ENCODE results near the gene CUBN.

Gene CUBN

DNA sequence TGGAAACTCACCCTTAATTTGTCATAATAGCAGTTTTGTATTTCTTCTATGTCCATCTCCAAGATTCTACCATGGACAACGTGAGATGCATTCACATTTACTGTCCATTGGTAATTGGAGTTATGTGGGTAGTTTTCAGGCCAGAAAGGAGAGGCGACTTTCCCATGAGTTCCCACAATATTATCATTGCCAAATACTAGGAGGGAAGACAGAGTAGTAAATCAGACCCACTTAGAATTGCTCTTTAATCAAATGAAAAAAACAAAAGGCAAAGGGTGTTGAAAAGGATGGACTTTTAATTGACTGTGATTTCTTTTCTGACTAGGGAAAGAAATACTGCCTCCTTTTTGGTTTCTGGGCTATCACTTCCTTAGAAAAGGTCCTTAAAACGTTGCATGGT is 190.7 kb downstream of the CUBN start:
- DNase-seq (ENCODE audit: low read depth) = no peak
- TF ChIP-seq, protein P1, sequence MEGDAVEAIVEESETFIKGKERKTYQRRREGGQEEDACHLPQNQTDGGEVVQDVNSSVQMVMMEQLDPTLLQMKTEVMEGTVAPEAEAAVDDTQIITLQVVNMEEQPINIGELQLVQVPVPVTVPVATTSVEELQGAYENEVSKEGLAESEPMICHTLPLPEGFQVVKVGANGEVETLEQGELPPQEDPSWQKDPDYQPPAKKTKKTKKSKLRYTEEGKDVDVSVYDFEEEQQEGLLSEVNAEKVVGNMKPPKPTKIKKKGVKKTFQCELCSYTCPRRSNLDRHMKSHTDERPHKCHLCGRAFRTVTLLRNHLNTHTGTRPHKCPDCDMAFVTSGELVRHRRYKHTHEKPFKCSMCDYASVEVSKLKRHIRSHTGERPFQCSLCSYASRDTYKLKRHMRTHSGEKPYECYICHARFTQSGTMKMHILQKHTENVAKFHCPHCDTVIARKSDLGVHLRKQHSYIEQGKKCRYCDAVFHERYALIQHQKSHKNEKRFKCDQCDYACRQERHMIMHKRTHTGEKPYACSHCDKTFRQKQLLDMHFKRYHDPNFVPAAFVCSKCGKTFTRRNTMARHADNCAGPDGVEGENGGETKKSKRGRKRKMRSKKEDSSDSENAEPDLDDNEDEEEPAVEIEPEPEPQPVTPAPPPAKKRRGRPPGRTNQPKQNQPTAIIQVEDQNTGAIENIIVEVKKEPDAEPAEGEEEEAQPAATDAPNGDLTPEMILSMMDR (IDR thresholded peaks at IDR 0.05; ENCODE audit: insufficient read depth, low read depth, low read length, missing control alignments) = no peak
- no peak overlapping the region for H3K4me3 ChIP-seq (ENCODE audit: low read depth, low read length)

DNA sequence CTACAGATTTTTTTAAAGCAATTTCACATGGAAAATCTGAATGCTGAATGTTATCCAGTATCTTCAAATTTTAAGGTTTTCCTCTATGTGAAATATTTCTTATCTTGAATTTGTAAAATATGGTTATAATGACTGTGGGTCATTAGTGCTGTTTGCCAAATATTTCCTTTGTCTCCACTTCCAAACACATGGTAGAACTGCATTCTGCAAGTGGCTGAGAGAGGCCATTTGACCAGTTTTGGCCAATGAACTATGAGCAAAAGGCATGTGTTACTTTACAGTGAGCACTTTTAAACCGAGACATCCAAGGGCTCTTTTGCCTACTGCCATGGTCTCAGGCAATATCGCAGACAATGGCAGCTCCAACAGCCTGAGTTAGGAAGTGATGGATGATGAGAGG is 195.2 kb downstream of the CUBN start:
- no peak for DNase-seq (ENCODE audit: low read depth)

DNA sequence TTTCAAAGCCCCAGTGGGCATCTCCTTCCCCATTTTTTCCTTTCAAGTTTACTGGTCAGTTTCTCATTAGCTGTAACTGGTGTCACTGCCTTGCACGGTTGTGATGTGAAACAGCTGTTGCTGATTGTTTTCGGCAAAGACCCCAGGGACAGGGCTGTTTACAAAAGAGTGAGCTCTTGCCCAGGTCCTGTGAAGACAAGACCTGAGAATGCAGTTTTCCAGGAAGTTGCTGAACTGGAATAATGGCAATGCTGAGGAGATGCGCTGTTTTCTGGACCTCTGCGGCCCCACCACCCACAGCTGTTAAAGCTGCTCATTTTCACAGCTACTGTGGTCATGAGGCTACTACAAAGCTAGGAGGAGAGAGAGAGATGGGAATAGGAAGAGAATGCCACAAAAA is 195.8 kb downstream of the CUBN start:
- no peak for DNase-seq (ENCODE audit: low read depth)
- no peak overlapping the region for H3K4me3 ChIP-seq (ENCODE audit: low read depth, low read length)
- TF ChIP-seq, protein P1 (IDR thresholded peaks at IDR 0.05; ENCODE audit: insufficient read depth, low read depth, low read length, missing control alignments) = no peak

More for the DNA sequence above, 195.2 kb downstream of the CUBN start:
- no peak overlapping the region for H3K4me3 ChIP-seq (ENCODE audit: low read depth, low read length)
- TF ChIP-seq, protein P1 (IDR thresholded peaks at IDR 0.05; ENCODE audit: insufficient read depth, low read depth, low read length, missing control alignments) = no peak

DNA sequence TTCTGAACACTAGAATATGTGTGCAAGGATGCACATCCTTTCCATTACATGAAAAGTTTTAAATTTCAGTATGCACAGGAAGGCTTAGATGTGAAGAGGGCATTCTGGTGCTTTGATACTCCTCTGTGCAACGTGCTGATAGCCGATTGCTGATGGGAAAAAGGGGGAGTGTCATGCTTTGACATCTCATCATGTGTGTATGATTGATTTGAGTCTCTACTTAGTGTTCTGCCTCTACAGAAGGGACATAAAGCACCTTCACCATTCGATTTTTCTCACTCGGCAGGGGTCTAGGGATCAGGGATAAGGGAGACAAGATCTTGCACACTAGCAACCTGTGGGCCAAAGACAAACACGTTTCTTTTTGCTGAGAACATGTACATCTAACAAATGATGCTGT is 197.7 kb downstream of the CUBN start:
- DNase-seq (ENCODE audit: low read depth) = no peak
- no peak overlapping the region for H3K4me3 ChIP-seq (ENCODE audit: low read depth, low read length)
- TF ChIP-seq, protein P1 (IDR thresholded peaks at IDR 0.05; ENCODE audit: insufficient read depth, low read depth, low read length, missing control alignments) = no peak

DNA sequence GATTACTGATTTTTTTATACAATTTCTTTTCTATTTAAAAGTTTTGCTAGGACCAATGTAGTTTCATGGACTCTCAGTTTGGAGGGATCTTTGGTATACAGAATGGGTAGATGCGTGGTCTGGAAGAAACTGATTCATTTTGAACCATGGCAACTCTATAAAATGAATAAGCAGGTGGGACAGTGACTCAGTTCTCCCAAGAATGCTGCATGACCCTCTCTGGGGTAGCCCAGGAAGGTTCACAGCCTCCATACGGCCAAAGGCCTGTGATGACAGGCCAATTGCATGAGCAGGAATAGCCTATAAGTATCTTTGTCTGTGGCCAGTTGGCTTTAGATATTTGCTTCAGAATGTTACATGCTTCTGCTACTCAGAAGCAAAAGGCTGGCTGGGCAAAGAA is 199.1 kb downstream of the CUBN start:
- TF ChIP-seq, protein P1 (IDR thresholded peaks at IDR 0.05; ENCODE audit: insufficient read depth, low read depth, low read length, missing control alignments) = no peak
- H3K4me3 ChIP-seq (ENCODE audit: low read depth, low read length) = no peak overlapping the region
- no peak for DNase-seq (ENCODE audit: low read depth)

DNA sequence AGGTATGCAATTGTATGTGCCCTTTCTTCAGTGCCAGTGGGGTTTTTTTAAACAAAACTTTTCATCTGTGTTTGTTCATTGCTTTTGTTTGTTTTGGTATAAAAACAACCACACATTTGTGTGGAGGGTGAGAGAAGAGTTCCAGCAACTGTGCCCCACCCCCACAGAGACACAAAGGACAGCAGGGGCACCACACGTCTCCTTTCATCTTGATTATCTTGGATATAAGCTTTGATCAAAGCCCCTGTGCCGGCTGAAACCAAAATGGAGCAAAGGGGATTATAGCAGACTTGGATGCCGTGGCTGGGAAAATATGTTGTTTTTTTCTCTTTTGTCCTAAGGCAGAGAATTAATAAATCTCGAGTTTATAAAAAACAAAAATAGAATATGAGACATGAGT is 200.5 kb downstream of the CUBN start:
- no peak overlapping the region for H3K4me3 ChIP-seq (ENCODE audit: low read depth, low read length)
- DNase-seq (ENCODE audit: low read depth) = no peak
- TF ChIP-seq, protein P1 (IDR thresholded peaks at IDR 0.05; ENCODE audit: insufficient read depth, low read depth, low read length, missing control alignments) = no peak

DNA sequence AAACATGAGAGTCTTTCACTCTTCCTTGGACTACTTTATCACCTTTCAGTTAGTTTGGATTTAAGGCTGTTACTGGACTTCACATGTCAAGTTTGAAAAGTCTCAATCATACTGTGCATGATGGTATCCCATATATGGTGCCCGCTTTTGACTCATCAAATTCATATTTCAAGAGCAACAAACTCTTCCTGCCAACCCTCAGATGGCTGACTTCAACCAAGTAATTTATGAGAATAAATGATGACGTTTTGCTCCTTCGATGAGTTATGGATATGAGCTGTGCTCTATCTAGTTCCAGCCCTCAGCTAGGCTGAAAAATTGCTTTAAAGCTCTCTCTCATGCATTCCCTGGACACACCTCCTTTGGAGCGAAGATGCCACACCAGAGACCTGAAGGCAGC is 202.1 kb downstream of the CUBN start:
- TF ChIP-seq, protein P1 (IDR thresholded peaks at IDR 0.05; ENCODE audit: insufficient read depth, low read depth, low read length, missing control alignments) = no peak
- no peak overlapping the region for H3K4me3 ChIP-seq (ENCODE audit: low read depth, low read length)
- DNase-seq (ENCODE audit: low read depth) = no peak
